C4-2B (cell line): ENCODE measurements around the gene G3BP2.

ENCODE experiments used
- H3K27ac ChIP-seq: fragments of 450-650 bp; 2 replicates; pipeline ENCODE4 v1.5.1; 2017
- CTCF ChIP-seq: fragments of 450-650 bp; conservative IDR thresholded peaks from 2 replicates; pipeline ENCODE4 v1.5.1; 2017; ENCODE audit warnings: mild to moderate bottlenecking
- ZFX ChIP-seq: fragments of 450-650 bp; IDR thresholded peaks from 2 replicates; pipeline ENCODE4 v1.6.1; 2017

The G3BP2 gene

DNA sequence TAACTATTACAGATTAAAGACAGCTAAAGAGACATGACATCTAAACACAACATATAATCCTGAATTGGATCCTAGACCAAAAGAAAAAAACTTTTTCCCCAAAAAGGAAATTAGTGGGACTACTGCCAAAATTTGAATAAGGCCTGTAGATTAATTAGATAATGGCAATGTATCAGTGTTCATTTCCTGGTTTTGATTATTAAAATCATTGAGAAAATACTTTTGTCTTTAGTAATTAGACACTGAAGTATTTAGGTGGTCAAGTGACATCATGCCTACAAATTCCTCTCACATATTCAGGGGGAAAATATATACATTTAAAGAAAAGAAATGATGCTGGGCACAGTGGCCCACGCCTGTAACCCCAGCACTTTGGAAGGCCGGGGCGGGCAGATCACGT lies 40.8 kb upstream of the G3BP2 start:
- H3K27ac ChIP-seq = no peak overlapping the region

DNA sequence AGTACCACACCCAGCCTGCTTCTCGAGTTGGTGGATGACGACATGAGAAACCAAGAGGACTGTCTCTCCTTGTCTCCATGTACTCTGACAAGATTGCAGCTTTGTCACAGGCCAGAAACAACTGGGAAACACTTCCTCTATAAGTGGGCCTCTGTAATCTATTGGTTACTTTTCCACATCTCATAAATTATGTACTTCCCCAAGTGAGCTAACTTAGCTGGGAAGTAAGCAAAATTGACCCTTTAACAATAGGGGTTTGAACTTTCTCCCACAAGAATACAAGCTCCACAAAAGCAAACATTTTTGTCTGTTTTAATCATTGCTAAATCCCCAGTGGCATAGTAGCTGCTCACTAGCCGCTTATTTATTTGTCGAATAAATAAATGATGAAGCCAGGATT lies 37.0 kb upstream of the G3BP2 start:
- H3K27ac ChIP-seq = no peak overlapping the region
- TF ChIP-seq ZFX (no peak), CTCF (no peak)

More for the DNA sequence above, 40.8 kb upstream of the G3BP2 start:
- no peak for TF ChIP-seq CTCF
- no peak for TF ChIP-seq ZFX

DNA sequence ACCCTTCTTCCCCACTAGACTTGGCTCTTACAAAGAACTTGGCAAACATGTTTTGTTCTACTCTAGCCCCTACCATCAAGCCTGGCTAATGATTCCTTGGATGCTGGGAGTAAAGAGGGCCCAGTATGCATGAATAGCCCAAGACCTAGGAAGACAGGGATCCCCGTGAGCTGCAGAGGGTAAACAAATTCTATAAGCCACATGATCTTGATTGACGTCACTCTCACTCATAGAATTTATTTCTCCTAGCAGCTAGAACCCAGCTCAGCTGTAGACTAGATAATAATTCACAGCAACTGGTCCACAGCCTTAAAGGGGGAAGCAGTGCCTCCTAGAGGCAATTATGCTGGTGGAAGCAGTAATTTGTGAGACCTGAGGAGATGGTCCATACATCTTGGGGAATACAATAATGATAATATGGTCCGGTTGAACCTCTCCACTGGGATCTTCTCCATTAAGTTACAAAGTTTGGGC lies 35.0 kb upstream of the G3BP2 start:
- no peak overlapping the region for H3K27ac ChIP-seq
- TF ChIP-seq ZFX (no peak), CTCF (peak; percentile 26)

DNA sequence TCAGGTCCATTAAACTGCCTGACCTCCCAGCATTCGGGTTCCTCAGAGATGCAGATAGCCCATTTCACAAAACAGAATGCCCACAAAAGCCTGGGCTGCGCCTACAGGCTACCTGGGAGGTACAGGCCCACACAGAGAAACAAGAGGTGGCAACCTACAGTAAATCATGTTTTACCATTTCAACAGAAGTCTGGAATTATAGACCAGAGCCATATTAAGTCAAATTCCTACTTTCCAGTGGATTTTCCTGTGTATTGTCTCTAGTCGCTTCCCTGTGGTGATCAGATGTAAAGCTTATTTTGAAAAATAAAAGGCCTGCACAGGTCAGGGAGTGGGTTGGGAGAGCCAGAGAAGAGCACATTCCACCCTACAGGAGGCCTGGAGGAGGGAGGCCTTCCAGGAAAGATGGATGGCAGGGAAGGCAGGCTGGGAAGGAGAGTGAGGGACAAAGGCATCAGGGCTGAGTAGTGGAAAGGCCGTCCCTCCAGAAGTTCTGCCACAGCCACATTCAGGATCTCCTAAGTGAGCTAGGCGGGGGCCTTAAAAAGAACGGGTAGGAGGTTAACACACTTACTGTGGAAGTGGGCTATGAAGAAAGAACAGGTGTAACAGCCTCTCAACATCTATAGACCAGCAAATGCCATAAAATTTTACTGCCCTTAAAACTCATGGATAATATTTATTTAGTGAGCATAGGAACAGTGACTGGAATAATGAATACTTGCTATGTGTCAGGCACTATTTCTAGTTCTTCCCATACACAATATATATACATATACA lies 32.2 kb upstream of the G3BP2 start:
- no peak overlapping the region for H3K27ac ChIP-seq
- TF ChIP-seq CTCF = no peak
- no peak for TF ChIP-seq ZFX

GRCh38 chr4:75702919-75703411 lies 29.8 kb upstream of the G3BP2 start:
- TF ChIP-seq ZFX (no peak), CTCF (no peak)
- H3K27ac ChIP-seq = no peak overlapping the region

DNA sequence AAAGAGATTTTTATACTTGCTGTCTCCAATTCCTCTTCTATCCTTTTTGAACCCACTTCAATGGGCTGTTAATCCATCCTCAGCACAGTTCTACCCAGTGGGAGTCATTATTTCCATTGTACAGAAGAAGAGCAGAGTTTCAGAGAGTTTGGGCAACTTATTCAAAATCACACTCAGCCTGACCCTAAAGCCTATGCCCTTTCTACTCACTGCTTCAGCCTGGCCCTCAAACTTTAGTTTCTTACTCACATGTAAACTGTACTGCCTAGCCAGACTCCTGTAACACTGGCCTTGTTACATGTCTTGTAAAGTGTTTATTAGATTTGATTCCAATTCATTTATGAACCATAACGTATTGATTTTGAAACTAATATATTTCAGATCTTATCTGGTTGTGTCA lies 26.1 kb upstream of the G3BP2 start:
- no peak for TF ChIP-seq CTCF
- TF ChIP-seq ZFX = no peak
- H3K27ac ChIP-seq = no peak overlapping the region

GRCh38 chr4:75698963-75699228 lies 25.7 kb upstream of the G3BP2 start:
- TF ChIP-seq ZFX (no peak), CTCF (no peak)
- no peak overlapping the region for H3K27ac ChIP-seq
